Thyroid gland (tissue), 4 donors: ENCODE results near the gene NLGN1.

Experiments
- POLR2A ChIP-seq, 2 donors: fragments of 450-650 bp; IDR thresholded peaks; one replicate each; pipeline ENCODE4 v1.6.1; 2017; ENCODE audit warnings: antibody characterized with exemption in 2 of 2, mild to moderate bottlenecking in 2 of 2, moderate library complexity in 1 of 2
- TF ChIP-seq, protein P1 (sequence below), 6 experiments: fragments of 200-600 bp in 3 of 6; fragments of 450-650 bp in 3 of 6; sonication (generic) in 3 of 6; IDR thresholded peaks; one replicate each; pipeline ENCODE4 v1.5.1; 2016 to 2019; ENCODE audit warnings: antibody characterized with exemption in 6 of 6, mild to moderate bottlenecking in 2 of 6, inconsistent platforms in 1 of 6, moderate library complexity in 1 of 6

DNA sequence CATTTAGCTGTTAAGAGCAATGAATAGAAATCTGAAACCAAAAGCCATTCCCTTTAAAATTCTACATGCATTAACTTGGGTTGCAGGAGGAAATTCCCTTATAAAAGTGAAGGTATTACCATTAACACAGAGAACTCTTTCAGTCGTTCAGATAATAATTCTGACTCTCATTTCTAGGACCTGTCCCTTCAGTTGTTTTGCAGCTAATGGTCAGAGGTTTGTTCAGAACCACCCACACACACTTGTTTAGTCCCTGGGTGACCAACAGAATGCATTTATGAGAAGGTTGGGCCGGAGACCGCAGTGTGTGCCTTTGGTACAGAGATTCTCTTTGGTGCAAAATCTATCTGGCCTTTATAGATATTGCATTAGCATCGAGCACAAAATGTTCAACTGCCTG lies 492.5 kb downstream of the NLGN1 start:
- TF ChIP-seq POLR2A (IDR thresholded peaks at IDR 0.05): no peak
- TF ChIP-seq, protein P1, sequence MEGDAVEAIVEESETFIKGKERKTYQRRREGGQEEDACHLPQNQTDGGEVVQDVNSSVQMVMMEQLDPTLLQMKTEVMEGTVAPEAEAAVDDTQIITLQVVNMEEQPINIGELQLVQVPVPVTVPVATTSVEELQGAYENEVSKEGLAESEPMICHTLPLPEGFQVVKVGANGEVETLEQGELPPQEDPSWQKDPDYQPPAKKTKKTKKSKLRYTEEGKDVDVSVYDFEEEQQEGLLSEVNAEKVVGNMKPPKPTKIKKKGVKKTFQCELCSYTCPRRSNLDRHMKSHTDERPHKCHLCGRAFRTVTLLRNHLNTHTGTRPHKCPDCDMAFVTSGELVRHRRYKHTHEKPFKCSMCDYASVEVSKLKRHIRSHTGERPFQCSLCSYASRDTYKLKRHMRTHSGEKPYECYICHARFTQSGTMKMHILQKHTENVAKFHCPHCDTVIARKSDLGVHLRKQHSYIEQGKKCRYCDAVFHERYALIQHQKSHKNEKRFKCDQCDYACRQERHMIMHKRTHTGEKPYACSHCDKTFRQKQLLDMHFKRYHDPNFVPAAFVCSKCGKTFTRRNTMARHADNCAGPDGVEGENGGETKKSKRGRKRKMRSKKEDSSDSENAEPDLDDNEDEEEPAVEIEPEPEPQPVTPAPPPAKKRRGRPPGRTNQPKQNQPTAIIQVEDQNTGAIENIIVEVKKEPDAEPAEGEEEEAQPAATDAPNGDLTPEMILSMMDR (IDR thresholded peaks at IDR 0.05): no peak
